ENCODE data around the gene HOXD9. TPM values are rescaled to one million over a fixed set of nuclear protein-coding genes. Genes with fewer than 3 reads are reported as not detected.

The HOXD9 gene
- polyA plus RNA-seq, 1 donor (not counting 4 experiments of a cell fraction or from before 2014, with no cell fraction given), result not detected

- Histone ChIP-seq H3K27me3 (ENCODE audit: control insufficient read depth, extremely low read depth, insufficient read depth, low read length) (peaks cover 87% of the 10 kb centered on the region), H3K9ac (ENCODE audit: control insufficient read depth, extremely low read depth, insufficient read depth, low read length) (no peak overlapping the region), H3K4me2 (ENCODE audit: control insufficient read depth, extremely low read depth, insufficient read depth, low read depth, low read length) (no peak overlapping the region), H2AFZ (ENCODE audit: control insufficient read depth, low read length) (no peak overlapping the region), H3K9me3 (ENCODE audit: control insufficient read depth, low read depth, low read length) (peaks cover 5% of the 10 kb centered on the region), H3K9me1 (ENCODE audit: control insufficient read depth, extremely low read depth, insufficient read depth, low read length) (no peaks in the 10 kb centered on the region), H4K20me1 (ENCODE audit: control insufficient read depth, extremely low read depth, insufficient read depth, low read length) (peaks cover 2% of the 10 kb centered on the region), H3K27ac (ENCODE audit: control insufficient read depth, insufficient read depth, low read length) (no peak overlapping the region), H3K36me3 (ENCODE audit: control insufficient read depth in 2 of 2, extremely low read depth in 1 of 2, insufficient read depth in 2 of 2, low read length in 2 of 2) (no peaks in the 10 kb centered on the region), H3K4me1 (ENCODE audit: control insufficient read depth, extremely low read depth, insufficient read depth, low read length) (peaks cover 4% of the 10 kb centered on the region), H3K4me3 (ENCODE audit: control insufficient read depth in 2 of 3, extremely low read depth in 1 of 3, insufficient read depth in 2 of 3, low read depth in 1 of 3, low read length in 3 of 3) (no peak overlapping the region), H3K79me2 (ENCODE audit: control insufficient read depth, insufficient read depth, low read length) (no peaks in the 10 kb centered on the region)
- FAIRE-seq (no peak), DNase-seq (ENCODE audit: low read depth, low spot score) (no peak)
- TF ChIP-seq, protein P1, sequence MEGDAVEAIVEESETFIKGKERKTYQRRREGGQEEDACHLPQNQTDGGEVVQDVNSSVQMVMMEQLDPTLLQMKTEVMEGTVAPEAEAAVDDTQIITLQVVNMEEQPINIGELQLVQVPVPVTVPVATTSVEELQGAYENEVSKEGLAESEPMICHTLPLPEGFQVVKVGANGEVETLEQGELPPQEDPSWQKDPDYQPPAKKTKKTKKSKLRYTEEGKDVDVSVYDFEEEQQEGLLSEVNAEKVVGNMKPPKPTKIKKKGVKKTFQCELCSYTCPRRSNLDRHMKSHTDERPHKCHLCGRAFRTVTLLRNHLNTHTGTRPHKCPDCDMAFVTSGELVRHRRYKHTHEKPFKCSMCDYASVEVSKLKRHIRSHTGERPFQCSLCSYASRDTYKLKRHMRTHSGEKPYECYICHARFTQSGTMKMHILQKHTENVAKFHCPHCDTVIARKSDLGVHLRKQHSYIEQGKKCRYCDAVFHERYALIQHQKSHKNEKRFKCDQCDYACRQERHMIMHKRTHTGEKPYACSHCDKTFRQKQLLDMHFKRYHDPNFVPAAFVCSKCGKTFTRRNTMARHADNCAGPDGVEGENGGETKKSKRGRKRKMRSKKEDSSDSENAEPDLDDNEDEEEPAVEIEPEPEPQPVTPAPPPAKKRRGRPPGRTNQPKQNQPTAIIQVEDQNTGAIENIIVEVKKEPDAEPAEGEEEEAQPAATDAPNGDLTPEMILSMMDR (optimal IDR thresholded peaks at IDR 0.05 in 1 of 3, IDR thresholded peaks at IDR 0.05 in 1 of 3, conservative IDR thresholded peaks at IDR 0.05 in 1 of 3; ENCODE audit: extremely low read depth in 1 of 3, insufficient read depth in 2 of 3, low read length in 3 of 3), result no peak
- peak; percentile 69 for TF ChIP-seq EZH2 (IDR thresholded peaks at IDR 0.05; ENCODE audit: low read length)
- dilution Hi-C loops (cut with MboI; ENCODE audit: extremely low pct_ligation_motif_present, low sequenced_read_pairs), result loop anchor here (25.0 kb wide), 1 partner anchor 464 kb away; no protein-coding TSS in a partner anchor
Measured at GRCh38 chr2:176173567-176174381, 51.3 kb downstream of the HOXD9 start.

GRCh38 chr2:176174382-176174823 is 51.9 kb downstream of the HOXD9 start:
- no peaks in the 10 kb centered on the region for H3K36me3 ChIP-seq (ENCODE audit: control insufficient read depth in 2 of 2, extremely low read depth in 1 of 2, insufficient read depth in 2 of 2, low read length in 2 of 2)
- dilution Hi-C loops (cut with MboI; ENCODE audit: extremely low pct_ligation_motif_present, low sequenced_read_pairs), result loop anchor here (25.0 kb wide), 1 partner anchor 463 kb away; no protein-coding TSS in a partner anchor
- no peaks in the 10 kb centered on the region for H3K79me2 ChIP-seq (ENCODE audit: control insufficient read depth, insufficient read depth, low read length)
- peaks cover 2% of the 10 kb centered on the region for H4K20me1 ChIP-seq (ENCODE audit: control insufficient read depth, extremely low read depth, insufficient read depth, low read length)
- no peak overlapping the region for H3K27ac ChIP-seq (ENCODE audit: control insufficient read depth, insufficient read depth, low read length)
- TF ChIP-seq, protein P1 (optimal IDR thresholded peaks at IDR 0.05 in 1 of 3, IDR thresholded peaks at IDR 0.05 in 1 of 3, conservative IDR thresholded peaks at IDR 0.05 in 1 of 3; ENCODE audit: extremely low read depth in 1 of 3, insufficient read depth in 2 of 3, low read length in 3 of 3), result no peak
- peak; percentile 64 for TF ChIP-seq EZH2 (IDR thresholded peaks at IDR 0.05; ENCODE audit: low read length)
- FAIRE-seq, result no peak
- peaks cover 4% of the 10 kb centered on the region for H3K4me1 ChIP-seq (ENCODE audit: control insufficient read depth, extremely low read depth, insufficient read depth, low read length)
- H3K4me3 ChIP-seq (ENCODE audit: control insufficient read depth in 2 of 3, extremely low read depth in 1 of 3, insufficient read depth in 2 of 3, low read depth in 1 of 3, low read length in 3 of 3), result no peak overlapping the region
- H3K9me1 ChIP-seq (ENCODE audit: control insufficient read depth, extremely low read depth, insufficient read depth, low read length), result no peaks in the 10 kb centered on the region
- DNase-seq (ENCODE audit: low read depth, low spot score), result no peak
- H3K9me3 ChIP-seq (ENCODE audit: control insufficient read depth, low read depth, low read length), result peaks cover 5% of the 10 kb centered on the region
- no peak overlapping the region for H2AFZ ChIP-seq (ENCODE audit: control insufficient read depth, low read length)
- no peak overlapping the region for H3K4me2 ChIP-seq (ENCODE audit: control insufficient read depth, extremely low read depth, insufficient read depth, low read depth, low read length)
- peaks cover 93% of the 10 kb centered on the region for H3K27me3 ChIP-seq (ENCODE audit: control insufficient read depth, extremely low read depth, insufficient read depth, low read length)
- no peak overlapping the region for H3K9ac ChIP-seq (ENCODE audit: control insufficient read depth, extremely low read depth, insufficient read depth, low read length)

Small RNA genes within 50 kb of the gene (small RNA-seq; reads per million reads assigned to genes)
- gene MIR10B (ENCODE audit: insufficient read length in 3 of 3, low read depth in 3 of 3, low replicate concordance in 1 of 3), result 0 to 0.33 (median 0.25) reads per million in 3 experiments

Other genes with a start within 250 kb of the HOXD9 start
- gene LNPK, start 120.5 kb upstream of the HOXD9 start, polyA plus RNA-seq, result 15.8 to 32.1 TPM (median 24.3 TPM) in 3 replicates
- not detected in 3 replicates for gene EVX2, start 38.8 kb upstream of the HOXD9 start, polyA plus RNA-seq
- not detected in 3 replicates for gene HOXD13, start 30.0 kb upstream of the HOXD9 start, polyA plus RNA-seq
- not detected in 3 replicates for gene HOXD12, start 22.9 kb upstream of the HOXD9 start, polyA plus RNA-seq
- 0.08 TPM in 1 of 3 replicates, not detected in the others for gene HOXD11, start 15.4 kb upstream of the HOXD9 start, polyA plus RNA-seq
- not detected in 3 replicates for gene HOXD10, start 5.9 kb upstream of the HOXD9 start, polyA plus RNA-seq
- gene HOXD8, start 7.0 kb downstream of the HOXD9 start, polyA plus RNA-seq, result 0.05 TPM in 1 of 3 replicates, not detected in the others
- not detected in 3 replicates for gene HOXD4, start 28.8 kb downstream of the HOXD9 start, polyA plus RNA-seq
- not detected in 3 replicates for gene HOXD3, start 34.6 kb downstream of the HOXD9 start, polyA plus RNA-seq
- not detected in 3 replicates for gene HOXD1, start 65.9 kb downstream of the HOXD9 start, polyA plus RNA-seq
- 36.8 to 60.3 TPM (median 41.3 TPM) in 3 replicates for gene MTX2, start 146.7 kb downstream of the HOXD9 start, polyA plus RNA-seq